Mammary epithelial cell (primary cell): ENCODE results near the gene GHRL.

Experiments used
- CTCF ChIP-seq, 2 donors: IDR thresholded peaks in 1 of 2; conservative IDR thresholded peaks in 1 of 2; 2 replicates each; pipeline ENCODE4 v1.5.1; 2011 to 2012; ENCODE audit warnings: inconsistent platforms in 2 of 2, low read length in 2 of 2, mild to moderate bottlenecking in 2 of 2, control low read depth in 1 of 2, low read depth in 1 of 2; ENCODE audit not compliant: insufficient read depth in 1 of 2; ENCODE audit errors: extremely low read depth in 1 of 2
- EZH2 ChIP-seq: IDR thresholded peaks from 2 replicates; pipeline ENCODE4 v1.6.1; 2012; ENCODE audit warnings: low read length, inconsistent platforms, borderline replicate concordance

DNA sequence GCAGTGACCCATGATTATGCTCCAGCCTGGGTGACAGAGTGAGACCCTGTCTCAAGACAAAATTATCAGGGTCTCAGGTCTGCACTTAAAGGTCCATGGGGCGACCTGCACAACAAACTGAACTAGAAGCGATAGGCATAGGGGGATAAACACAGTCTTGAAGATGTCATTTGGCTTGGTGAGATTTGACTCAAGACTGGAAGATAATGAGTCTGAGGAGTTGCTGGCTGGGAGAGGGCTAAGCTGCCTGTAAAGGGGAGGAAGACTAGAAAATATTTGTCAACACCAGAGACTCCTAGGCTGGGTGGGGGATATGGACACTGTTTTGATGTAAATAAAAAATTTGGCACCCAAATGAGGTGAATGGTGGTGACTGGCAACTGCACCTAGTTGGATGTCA, 19.8 kb downstream of the GHRL start:
- TF ChIP-seq EZH2: no peak
- no peak for TF ChIP-seq CTCF (conservative IDR thresholded peaks at IDR 0.05 in 1 of 2, IDR thresholded peaks at IDR 0.05 in 1 of 2; ENCODE audit: extremely low read depth in 1 of 2, insufficient read depth in 1 of 2, low read depth in 1 of 2, low read length in 2 of 2)
